WERI-Rb-1 (cell line): ENCODE results near the gene PTPN13.

Experiments
- DNase-seq: peaks from one replicate; pipeline ENCODE4 v3.0.0-alpha.2; 2020
- H3K27ac ChIP-seq: fragments of 250-450 bp; sonication (Bioruptor Pico); 2 replicates; pipeline ENCODE4 v1.5.1; 2020; ENCODE audit warnings: mild to moderate bottlenecking, moderate library complexity
- H3K27me3 ChIP-seq: fragments of 250-450 bp; sonication (Bioruptor Pico); 2 replicates; pipeline ENCODE4 v1.5.1; 2021; ENCODE audit warnings: mild to moderate bottlenecking, low read depth, moderate library complexity; ENCODE audit not compliant: insufficient read depth, severe bottlenecking
- H3K36me3 ChIP-seq: fragments of 250-450 bp; sonication (Bioruptor Pico); 2 replicates; pipeline ENCODE4 v1.5.1; 2020; ENCODE audit warnings: mild to moderate bottlenecking, moderate library complexity
- H3K4me3 ChIP-seq: 2 replicates; pipeline ENCODE4 v1.5.1; 2011; ENCODE audit warnings: low read depth, mild to moderate bottlenecking, control low read depth, low read length
- H3K9me3 ChIP-seq: fragments of 250-450 bp; sonication (Bioruptor Pico); 2 replicates; pipeline ENCODE4 v1.5.1; 2021; ENCODE audit warnings: mild to moderate bottlenecking, moderate library complexity; ENCODE audit not compliant: severe bottlenecking
- CTCF ChIP-seq: IDR thresholded peaks from 2 replicates; pipeline ENCODE4 v1.5.1; 2011; ENCODE audit warnings: low read depth, mild to moderate bottlenecking, control low read depth, inconsistent platforms, low read length

Gene PTPN13

GRCh38 chr4:86586160-86586572 lies 7.9 kb upstream of the PTPN13 start:
- H3K36me3 ChIP-seq: no peaks in the 10 kb centered on the region
- no peaks in the 10 kb centered on the region for H3K9me3 ChIP-seq
- no peak for TF ChIP-seq CTCF
- no peak overlapping the region for H3K4me3 ChIP-seq
- H3K27me3 ChIP-seq: no peaks in the 10 kb centered on the region
- no peak for DNase-seq
- no peak overlapping the region for H3K27ac ChIP-seq

- Histone ChIP-seq H3K27me3 (no peaks in the 10 kb centered on the region), H3K36me3 (no peaks in the 10 kb centered on the region), H3K27ac (no peak overlapping the region), H3K9me3 (no peaks in the 10 kb centered on the region), H3K4me3 (no peak overlapping the region)
- TF ChIP-seq CTCF: no peak
- no peak for DNase-seq
Observed at GRCh38 chr4:86586626-86587380, 7.3 kb upstream of the PTPN13 start.

GRCh38 chr4:86587381-86588140 lies 6.6 kb upstream of the PTPN13 start:
- Histone ChIP-seq H3K4me3 (no peak overlapping the region), H3K27me3 (no peaks in the 10 kb centered on the region), H3K9me3 (no peaks in the 10 kb centered on the region), H3K36me3 (no peaks in the 10 kb centered on the region), H3K27ac (no peak overlapping the region)
- no peak for TF ChIP-seq CTCF
- no peak for DNase-seq

- no peak for DNase-seq
- no peak overlapping the region for H3K4me3 ChIP-seq
- no peak for TF ChIP-seq CTCF
- H3K36me3 ChIP-seq: no peaks in the 10 kb centered on the region
- H3K9me3 ChIP-seq: no peaks in the 10 kb centered on the region
- no peaks in the 10 kb centered on the region for H3K27me3 ChIP-seq
- no peak overlapping the region for H3K27ac ChIP-seq
Observed at GRCh38 chr4:86592553-86593249, 1.4 kb upstream of the PTPN13 start.

- Histone ChIP-seq H3K4me3 (peak overlapping the region; percentile 83), H3K27me3 (no peaks in the 10 kb centered on the region), H3K27ac (peak overlapping the region; percentile 76), H3K9me3 (no peaks in the 10 kb centered on the region), H3K36me3 (no peaks in the 10 kb centered on the region)
- peak; percentile 63 for DNase-seq
- TF ChIP-seq CTCF: no peak
Observed at GRCh38 chr4:86594559-86595425, 677 bp downstream of the PTPN13 start.
